Measurements from ENCODE around the gene CEBPB.
A peak's percentile ranks its signal among the peaks of the same experiment; 100 is the strongest.
"Not testable (repeated sequence)": the region's sequence is repeated elsewhere in the genome, so short reads cannot be mapped to it uniquely, and the experiment has no call there.

CEBPB gene

GRCh38 chr20:50190251-50191064 is at the start of gene CEBPB:
CEBPB (plus strand) TSS chr20:50190830; CDS start chr20:50191034, 204 bp downstream.
- no peak for DNase-seq

GRCh38 chr20:50141018-50141675 is 49.5 kb upstream of the CEBPB start:
- DNase-seq: no peak

- DNase-seq: no peak
Observed at GRCh38 chr20:50141811-50142561, 48.6 kb upstream of the CEBPB start.

GRCh38 chr20:50142812-50143211 is 47.8 kb upstream of the CEBPB start:
- no peak for DNase-seq

- no peak for DNase-seq
Observed at GRCh38 chr20:50144362-50144761, 46.3 kb upstream of the CEBPB start.

GRCh38 chr20:50145566-50145965 is 45.1 kb upstream of the CEBPB start:
- no peak for DNase-seq

- DNase-seq: no peak
Observed at GRCh38 chr20:50146214-50146613, 44.4 kb upstream of the CEBPB start.

GRCh38 chr20:50146732-50147662 is 43.6 kb upstream of the CEBPB start:
- DNase-seq: no peak

GRCh38 chr20:50149481-50150254 is 41.0 kb upstream of the CEBPB start:
- DNase-seq: no peak

- DNase-seq: no peak
Observed at GRCh38 chr20:50151034-50151743, 39.4 kb upstream of the CEBPB start.

GRCh38 chr20:50152394-50153152 is 38.1 kb upstream of the CEBPB start:
- DNase-seq: no peak

- DNase-seq: no peak
Observed at GRCh38 chr20:50153153-50153499, 37.5 kb upstream of the CEBPB start.

- DNase-seq: peak; percentile 22
Observed at GRCh38 chr20:50153500-50154377, 36.9 kb upstream of the CEBPB start, which contains the start of gene PEDS1. PEDS1 (minus strand) TSS chr20:50153723; CDS start chr20:50153637, 86 bp downstream.

- not testable (repeated sequence) for DNase-seq
Observed at GRCh38 chr20:50161494-50161893, 29.1 kb upstream of the CEBPB start.

- no peak for DNase-seq
Observed at GRCh38 chr20:50163570-50164317, 26.9 kb upstream of the CEBPB start.

GRCh38 chr20:50165684-50166554 is 24.7 kb upstream of the CEBPB start:
- DNase-seq: peak; percentile 92

- no peak for DNase-seq
Observed at GRCh38 chr20:50169329-50169823, 21.3 kb upstream of the CEBPB start.

Measured in NCI-H1436 treated with DMSO at 0.1 percent for 48 hours (cell line).